H1 (cell line): ENCODE measurements around the gene PRIMA1. TPM values are rescaled to one million over a fixed set of nuclear protein-coding genes. Genes with fewer than 3 reads are reported as not detected.

Experiments
- CTCF ChIA-PET: fragments of 300-600 bp; sonication (Branson Sonifier 250); formaldehyde crosslinking; loops from one replicate; lab custom pipeline; 2021; ENCODE audit not compliant: partially characterized antibody; lab: Charles Lee
- POLR2A ChIA-PET: fragments of 300-600 bp; sonication (Branson Sonifier 250); formaldehyde crosslinking; loops from one replicate; lab custom pipeline; 2021; ENCODE audit warnings: inconsistent platforms; ENCODE audit not compliant: partially characterized antibody; lab: Charles Lee
- DNase-seq, 2 experiments: peaks; one replicate each; pipeline versions ENCODE4 v3.0.0 to v3.0.0-alpha.2; 2010 to 2022; ENCODE audit warnings: low spot score in 2 of 2, low read depth in 1 of 2, mixed read lengths in 1 of 2
- FAIRE-seq: peaks from 2 replicates; lab custom pipeline; 2011; peaks lifted over from hg19 to GRCh38; lab: Jason Lieb, UNC
- H2AFZ ChIP-seq: 2 replicates; pipeline ENCODE4 v1.8.1; 2012; ENCODE audit warnings: low read length, inconsistent platforms
- H2AK5ac ChIP-seq: 2 replicates; pipeline ENCODE4 v1.6.1; 2013; ENCODE audit warnings: low read depth, low read length
- H2BK120ac ChIP-seq: replicated peaks from 2 replicates; pipeline ENCODE3; 2013; ENCODE audit warnings: low read depth, low read length, inconsistent platforms
- H2BK12ac ChIP-seq: 2 replicates; pipeline ENCODE4 v1.6.1; 2013; ENCODE audit warnings: low read depth, low read length
- H2BK15ac ChIP-seq: 2 replicates; pipeline ENCODE4 v1.6.1; 2013; ENCODE audit warnings: low read length
- H2BK20ac ChIP-seq: 2 replicates; pipeline ENCODE4 v1.6.1; 2013; ENCODE audit warnings: low read length
- H2BK5ac ChIP-seq: 2 replicates; pipeline ENCODE4 v1.6.1; 2013; ENCODE audit warnings: low read depth, low read length
- H3K14ac ChIP-seq: 2 replicates; pipeline ENCODE4 v1.6.1; 2013; ENCODE audit warnings: inconsistent platforms; ENCODE audit not compliant: insufficient read length
- H3K18ac ChIP-seq: 2 replicates; pipeline ENCODE4 v1.6.1; 2013; ENCODE audit warnings: low read length; ENCODE audit errors: extremely low read depth
- H3K23ac ChIP-seq: 2 replicates; pipeline ENCODE4 v1.6.1; 2013; ENCODE audit warnings: inconsistent platforms; ENCODE audit not compliant: insufficient read length
- H3K23me2 ChIP-seq: 2 replicates; pipeline ENCODE4 v1.6.1; 2013; ENCODE audit warnings: low read depth, low read length
- H3K27ac ChIP-seq: 2 replicates; pipeline ENCODE4 v1.6.1; 2011; ENCODE audit warnings: low read depth, low read length, inconsistent platforms
- H3K27me3 ChIP-seq, 4 experiments: replicated peaks in 1 of 4; 1 replicate in 1 of 4; 2 replicates in 3 of 4; pipeline versions ENCODE4 v1.6.1 to v1.8.1; 2011 to 2013; ENCODE audit warnings: low read length in 3 of 4, mild to moderate bottlenecking in 3 of 4, inconsistent platforms in 2 of 4, mixed read lengths in 2 of 4, moderate library complexity in 1 of 4; ENCODE audit not compliant: control insufficient read depth in 3 of 4, insufficient read depth in 3 of 4; ENCODE audit errors: extremely low read depth in 1 of 4
- H3K36me3 ChIP-seq, 4 experiments: 2 replicates each; pipeline versions ENCODE4 v1.6.1 to v1.8.1; 2011 to 2013; ENCODE audit warnings: mild to moderate bottlenecking in 4 of 4, low read length in 3 of 4, moderate library complexity in 2 of 4, control low read depth in 1 of 4, inconsistent platforms in 1 of 4; ENCODE audit not compliant: insufficient read depth in 4 of 4, control insufficient read depth in 2 of 4
- H3K4ac ChIP-seq: replicated peaks from 2 replicates; pipeline ENCODE3; 2013; ENCODE audit warnings: low read length, low read depth, mixed read lengths, inconsistent platforms; ENCODE audit not compliant: insufficient read length
- H3K4me1 ChIP-seq, 4 experiments: replicated peaks in 1 of 4; 1 replicate in 1 of 4; 2 replicates in 3 of 4; pipeline versions ENCODE4 v1.6.1 to v1.8.1; 2011 to 2013; ENCODE audit warnings: low read length in 3 of 4, inconsistent platforms in 2 of 4, mixed read lengths in 1 of 4; ENCODE audit not compliant: insufficient read depth in 4 of 4, control insufficient read depth in 3 of 4
- H3K4me2 ChIP-seq, 2 experiments: 2 replicates each; pipeline versions ENCODE4 v1.6.1 to v1.8.1; 2011 to 2013; ENCODE audit warnings: low read depth in 2 of 2, low read length in 2 of 2, control low read depth in 1 of 2, inconsistent platforms in 1 of 2, mild to moderate bottlenecking in 1 of 2; ENCODE audit not compliant: insufficient read depth in 1 of 2
- H3K4me3 ChIP-seq, 4 experiments: fragments of 200-600, 300-600 bp in 1 of 4; sonication (generic), shearing (Covaris generic), sonication (Bioruptor Twin) in 1 of 4; 2 replicates each; pipeline versions ENCODE4 v1.5.1 to v1.8.1; 2011 to 2016; ENCODE audit warnings: low read length in 4 of 4, low read depth in 3 of 4, control low read depth in 2 of 4, inconsistent platforms in 2 of 4, mild to moderate bottlenecking in 2 of 4, mixed read lengths in 1 of 4, moderate library complexity in 1 of 4; ENCODE audit not compliant: insufficient read depth in 2 of 4; ENCODE audit errors: extremely low read depth in 1 of 4
- H3K56ac ChIP-seq: replicated peaks from 2 replicates; pipeline ENCODE3; 2013; ENCODE audit warnings: low read depth, mild to moderate bottlenecking, mixed read lengths, low read length, inconsistent platforms; ENCODE audit not compliant: insufficient read length
- H3K79me1 ChIP-seq: 2 replicates; pipeline ENCODE4 v1.6.1; 2013; ENCODE audit warnings: low read depth, low read length, control low read depth
- H3K79me2 ChIP-seq, 2 experiments: 2 replicates each; pipeline versions ENCODE4 v1.6.1 to v1.8.1; 2012 to 2013; ENCODE audit warnings: low read length in 2 of 2, mild to moderate bottlenecking in 2 of 2, inconsistent platforms in 1 of 2; ENCODE audit not compliant: insufficient read depth in 2 of 2, control insufficient read depth in 1 of 2
- H3K9ac ChIP-seq, 4 experiments: replicated peaks in 1 of 4; 1 replicate in 1 of 4; 2 replicates in 3 of 4; pipeline versions ENCODE4 v1.6.1 to v1.8.1; 2011 to 2013; ENCODE audit warnings: low read depth in 3 of 4, low read length in 3 of 4, control low read depth in 2 of 4, mild to moderate bottlenecking in 2 of 4, moderate library complexity in 2 of 4, inconsistent platforms in 1 of 4; ENCODE audit errors: extremely low read depth in 1 of 4
- H3K9me3 ChIP-seq, 2 experiments: 2 replicates each; pipeline versions ENCODE4 v1.6.1 to v1.8.1; 2012 to 2013; ENCODE audit warnings: mild to moderate bottlenecking in 2 of 2, moderate library complexity in 2 of 2, control low read depth in 1 of 2, inconsistent platforms in 1 of 2, low read depth in 1 of 2, low read length in 1 of 2, mixed read lengths in 1 of 2; ENCODE audit not compliant: insufficient read depth in 2 of 2
- H4K20me1 ChIP-seq, 2 experiments: replicated peaks in 1 of 2; 2 replicates each; pipeline versions ENCODE3 to v1.8.1; 2011 to 2013; ENCODE audit warnings: inconsistent platforms in 2 of 2, low read length in 2 of 2, mild to moderate bottlenecking in 1 of 2; ENCODE audit not compliant: insufficient read depth in 2 of 2, control insufficient read depth in 1 of 2
- H4K5ac ChIP-seq: 2 replicates; pipeline ENCODE4 v1.6.1; 2013; ENCODE audit warnings: low read length, low read depth, mixed read lengths, inconsistent platforms; ENCODE audit not compliant: insufficient read length
- H4K8ac ChIP-seq: 2 replicates; pipeline ENCODE4 v1.8.0; 2013; ENCODE audit warnings: mild to moderate bottlenecking, moderate library complexity, low read length, inconsistent platforms; ENCODE audit not compliant: insufficient read depth; ENCODE audit errors: extremely low read depth
- H4K91ac ChIP-seq: replicated peaks from 2 replicates; pipeline ENCODE3; 2013; ENCODE audit warnings: low read length, mixed read lengths, inconsistent platforms; ENCODE audit not compliant: insufficient read length
- BCL11A ChIP-seq, 2 experiments: IDR thresholded peaks; one replicate each; pipeline ENCODE4 v1.6.1; 2011; ENCODE audit warnings: low read depth in 2 of 2, low read length in 2 of 2, mild to moderate bottlenecking in 2 of 2
- CHD1 ChIP-seq: IDR thresholded peaks from 2 replicates; pipeline ENCODE4 v1.6.1; 2012; ENCODE audit warnings: low read depth, low read length, improper control_type of control experiment
- CREB1 ChIP-seq: IDR thresholded peaks from 2 replicates; pipeline ENCODE4 v1.6.1; 2012; ENCODE audit warnings: inconsistent platforms
- GABPA ChIP-seq: IDR thresholded peaks from 2 replicates; pipeline ENCODE4 v1.6.1; 2011; ENCODE audit warnings: mild to moderate bottlenecking, low read length, moderate library complexity, borderline replicate concordance; ENCODE audit not compliant: insufficient read depth
- KDM1A ChIP-seq: fragments of 200-600, 300-600 bp; sonication (generic); IDR thresholded peaks from 2 replicates; pipeline ENCODE4 v1.7.1; 2016; ENCODE audit warnings: mild to moderate bottlenecking, low read length, borderline replicate concordance
- NANOG ChIP-seq: IDR thresholded peaks from 2 replicates; pipeline ENCODE4 v1.6.1; 2011; ENCODE audit warnings: low read length, low read depth, mild to moderate bottlenecking, inconsistent platforms; ENCODE audit not compliant: insufficient read depth, poor library complexity, severe bottlenecking
- POLR2AphosphoS5 ChIP-seq: IDR thresholded peaks from 2 replicates; pipeline ENCODE4 v1.6.1; 2011; ENCODE audit warnings: low read depth, low read length
- RXRA ChIP-seq: IDR thresholded peaks from 2 replicates; pipeline ENCODE4 v1.6.1; 2011; ENCODE audit warnings: low read depth, mild to moderate bottlenecking, low read length, moderate library complexity; ENCODE audit not compliant: insufficient read depth
- SP2 ChIP-seq: IDR thresholded peaks from 2 replicates; pipeline ENCODE4 v1.6.1; 2012; ENCODE audit warnings: mild to moderate bottlenecking, low read length, inconsistent platforms
- SP4 ChIP-seq: IDR thresholded peaks from 2 replicates; pipeline ENCODE4 v1.6.1; 2012; ENCODE audit warnings: low read length, inconsistent platforms
- TAF7 ChIP-seq: optimal IDR thresholded peaks from 2 replicates; pipeline ENCODE3; 2011; ENCODE audit warnings: low read depth, mild to moderate bottlenecking, inconsistent platforms, low read length, moderate library complexity, borderline replicate concordance
- YY1 ChIP-seq: IDR thresholded peaks from 2 replicates; pipeline ENCODE4 v1.6.1; 2011; ENCODE audit warnings: low read depth, mild to moderate bottlenecking, low read length
- WGBS, 2 experiments: shearing (Covaris generic) in 1 of 2; methylation state at CpG; one replicate each; pipeline versions ENCODE4 v1.1.6 to v1.1.7; 2013 to 2015; ENCODE audit warnings: low lambda C conversion rate in 2 of 2, mixed read lengths in 2 of 2, inconsistent platforms in 1 of 2, low coverage in 1 of 2, missing lambda C conversion rate in 1 of 2; ENCODE audit not compliant: insufficient replicate concordance in 2 of 2, insufficient coverage in 1 of 2, insufficient read length in 1 of 2; ENCODE audit errors: extremely low coverage in 1 of 2, missing lambda C conversion rate in 1 of 2; 5-methylcytosine and 5-hydroxymethylcytosine counted together
- polyA plus RNA-seq, 7 experiments: library from polyadenylated mRNA; depleted of rRNA in 3 of 7; stranded (reverse) in 5 of 7; unstranded in 2 of 7; fragments of >200 nt in 5 of 7; fragments of 200-250 nt in 2 of 7; gene quantifications; 1 replicate in 5 of 7; 2 replicates in 1 of 7; 4 replicates in 1 of 7; pipeline versions ENCODE4 v1.2.1 to v1.2.3, GENCODE V29; 2011 to 2013; ENCODE audit warnings: missing spikeins in 2 of 7, mixed read lengths in 2 of 7
- total RNA-seq: library from RNA; stranded (reverse); fragmentation: NEBNext Ultra II Directional; extraction: Animal tissue kit (Norgen Biotek cat#: 25700); gene quantifications from 2 replicates; pipeline ENCODE4 v1.2.1, GENCODE V29; 2021
- TF ChIP-seq, protein P1 (sequence below), 3 experiments: IDR thresholded peaks; 1 replicate in 2 of 3; 2 replicates in 1 of 3; pipeline versions ENCODE4 v1.5.1 to v1.6.1; 2011; ENCODE audit warnings: low read length in 3 of 3, mild to moderate bottlenecking in 3 of 3, inconsistent platforms in 2 of 3, low read depth in 1 of 3, moderate library complexity in 1 of 3; ENCODE audit not compliant: insufficient read depth in 1 of 3; ENCODE audit errors: control extremely low read depth in 1 of 3

PRIMA1 gene
- total and polyA plus RNA-seq, 2 of the 8 experiments (the other 6 are each of a cell fraction or from before 2014, with no cell fraction given), result 2.8 to 4.5 TPM

DNA sequence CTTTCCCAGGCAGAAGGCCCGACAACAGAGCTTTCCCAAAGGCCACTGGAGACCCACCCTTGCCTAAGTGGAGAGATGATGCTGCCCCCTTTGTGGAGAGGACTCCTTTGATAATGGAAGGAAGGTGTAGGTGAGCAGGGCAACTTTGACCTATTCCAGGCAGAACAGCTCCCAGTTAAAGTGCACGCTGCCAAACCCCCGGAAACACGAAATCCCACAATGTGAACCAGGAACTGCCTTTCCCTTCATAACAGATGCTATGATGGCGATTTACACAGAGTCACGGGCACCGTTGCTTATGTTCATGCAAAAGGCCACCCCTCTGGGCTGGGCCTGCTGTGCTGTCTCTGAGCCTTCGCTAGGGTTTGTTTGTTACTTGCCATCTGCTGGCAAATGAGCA, 34.6 kb downstream of the PRIMA1 start:
- Histone ChIP-seq H3K18ac (no peak overlapping the region), H3K79me2 (no peaks in the 10 kb centered on the region), H4K5ac (no peak overlapping the region), H3K14ac (no peak overlapping the region), H3K56ac (no peak overlapping the region), H3K27me3 (no peaks in the 10 kb centered on the region), H3K4ac (no peak overlapping the region), H3K4me3 (no peak overlapping the region), H3K4me1 (0 out of 7 replicates have a peak, but pooled peaks cover 0 to 3% (median 0%) of the 10 kb centered on the region in 4 experiments), H2BK15ac (no peak overlapping the region), H2BK120ac (no peak overlapping the region), H3K9me3 (no peaks in the 10 kb centered on the region), H2BK12ac (no peak overlapping the region), H2BK20ac (no peak overlapping the region), H3K23ac (no peak overlapping the region), H3K4me2 (no peak overlapping the region), H4K91ac (no peak overlapping the region), H3K36me3 (no peaks in the 10 kb centered on the region), H3K27ac (no peak overlapping the region), H3K9ac (no peak overlapping the region), H2AFZ (no peak overlapping the region), H2BK5ac (no peak overlapping the region), H2AK5ac (no peak overlapping the region), H3K23me2 (no peaks in the 10 kb centered on the region; the same call in 1 of the 2 replicates), H4K20me1 (no peaks in the 10 kb centered on the region), H4K8ac (no peak overlapping the region), H3K79me1 (no peaks in the 10 kb centered on the region)
- FAIRE-seq (no peak), DNase-seq (no peak)
- ChIA-PET POLR2A (no interaction called here), CTCF (interaction anchor here (0.6 to 2.6 kb wide), 6 partner anchors 18 to 248 kb away, joined by 3 to 5 read pairs (median 3); no protein-coding TSS in a partner anchor)
- 99% methylated on average over 8 of the region's 8 CpGs; no CpG with 5 or more reads in 1 of the 2 experiments for WGBS, 2 experiments
- no peak for TF ChIP-seq CHD1
- TF ChIP-seq SP4, result no peak
- no peak for TF ChIP-seq SP2
- no peak for TF ChIP-seq RXRA
- no peak for TF ChIP-seq NANOG
- no peak for TF ChIP-seq BCL11A (IDR thresholded peaks at IDR 0.05; ENCODE audit: low read depth in 2 of 2, low read length in 2 of 2)
- TF ChIP-seq, protein P1, sequence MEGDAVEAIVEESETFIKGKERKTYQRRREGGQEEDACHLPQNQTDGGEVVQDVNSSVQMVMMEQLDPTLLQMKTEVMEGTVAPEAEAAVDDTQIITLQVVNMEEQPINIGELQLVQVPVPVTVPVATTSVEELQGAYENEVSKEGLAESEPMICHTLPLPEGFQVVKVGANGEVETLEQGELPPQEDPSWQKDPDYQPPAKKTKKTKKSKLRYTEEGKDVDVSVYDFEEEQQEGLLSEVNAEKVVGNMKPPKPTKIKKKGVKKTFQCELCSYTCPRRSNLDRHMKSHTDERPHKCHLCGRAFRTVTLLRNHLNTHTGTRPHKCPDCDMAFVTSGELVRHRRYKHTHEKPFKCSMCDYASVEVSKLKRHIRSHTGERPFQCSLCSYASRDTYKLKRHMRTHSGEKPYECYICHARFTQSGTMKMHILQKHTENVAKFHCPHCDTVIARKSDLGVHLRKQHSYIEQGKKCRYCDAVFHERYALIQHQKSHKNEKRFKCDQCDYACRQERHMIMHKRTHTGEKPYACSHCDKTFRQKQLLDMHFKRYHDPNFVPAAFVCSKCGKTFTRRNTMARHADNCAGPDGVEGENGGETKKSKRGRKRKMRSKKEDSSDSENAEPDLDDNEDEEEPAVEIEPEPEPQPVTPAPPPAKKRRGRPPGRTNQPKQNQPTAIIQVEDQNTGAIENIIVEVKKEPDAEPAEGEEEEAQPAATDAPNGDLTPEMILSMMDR (IDR thresholded peaks at IDR 0.05; ENCODE audit: control extremely low read depth in 1 of 3, insufficient read depth in 1 of 3, low read depth in 1 of 3, low read length in 3 of 3), result no peak
- TF ChIP-seq KDM1A, result no peak
- TF ChIP-seq TAF7, result no peak
- no peak for TF ChIP-seq GABPA
- TF ChIP-seq POLR2AphosphoS5, result no peak
- no peak for TF ChIP-seq YY1
- TF ChIP-seq CREB1, result no peak
